IPS-NIHi11 (cell line): Measurements from ENCODE around the gene MAGI1.
A peak's percentile ranks its signal among the peaks of the same experiment; 100 is the strongest.

Experiments
- DNase-seq: peaks from one replicate; pipeline ENCODE4 v3.0.0; 2012; ENCODE audit warnings: mixed read lengths, low spot score

MAGI1 gene

GRCh38 chr3:65902304-65902793, 136.4 kb downstream of the MAGI1 start:
- peak; percentile 59 for DNase-seq

- no peak for DNase-seq
Measured at GRCh38 chr3:65901226-65901625, 137.5 kb downstream of the MAGI1 start.

GRCh38 chr3:65899226-65899625, 139.5 kb downstream of the MAGI1 start:
- no peak for DNase-seq

- no peak for DNase-seq
Measured at GRCh38 chr3:65897766-65898165, 141.0 kb downstream of the MAGI1 start.

GRCh38 chr3:65896321-65896720, 142.4 kb downstream of the MAGI1 start:
- no peak for DNase-seq

GRCh38 chr3:65894679-65895453, 143.9 kb downstream of the MAGI1 start:
- DNase-seq: no peak

GRCh38 chr3:65894126-65894525, 144.6 kb downstream of the MAGI1 start:
- no peak for DNase-seq

GRCh38 chr3:65893631-65894030, 145.1 kb downstream of the MAGI1 start:
- no peak for DNase-seq

GRCh38 chr3:65891477-65891876, 147.2 kb downstream of the MAGI1 start:
- peak; percentile 55 for DNase-seq

- no peak for DNase-seq
Measured at GRCh38 chr3:65890328-65890727, 148.4 kb downstream of the MAGI1 start.

- DNase-seq: no peak
Measured at GRCh38 chr3:65889707-65890099, 149.0 kb downstream of the MAGI1 start.

GRCh38 chr3:65888980-65889706, 149.6 kb downstream of the MAGI1 start:
- no peak for DNase-seq

GRCh38 chr3:65888196-65888595, 150.5 kb downstream of the MAGI1 start:
- no peak for DNase-seq

GRCh38 chr3:65886391-65886790, 152.3 kb downstream of the MAGI1 start:
- no peak for DNase-seq

GRCh38 chr3:65884071-65884470, 154.6 kb downstream of the MAGI1 start:
- no peak for DNase-seq

GRCh38 chr3:65883613-65884012, 155.1 kb downstream of the MAGI1 start:
- no peak for DNase-seq

- DNase-seq: no peak
Measured at GRCh38 chr3:65880350-65880749, 158.4 kb downstream of the MAGI1 start.

GRCh38 chr3:65879372-65879771, 159.3 kb downstream of the MAGI1 start:
- no peak for DNase-seq

- peak; percentile 58 for DNase-seq
Measured at GRCh38 chr3:65878831-65879230, 159.9 kb downstream of the MAGI1 start.

- DNase-seq: no peak
Measured at GRCh38 chr3:65877160-65877559, 161.6 kb downstream of the MAGI1 start.

- DNase-seq: no peak
Measured at GRCh38 chr3:65876028-65876420, 162.7 kb downstream of the MAGI1 start.

- DNase-seq: no peak
Measured at GRCh38 chr3:65875393-65876027, 163.2 kb downstream of the MAGI1 start.

GRCh38 chr3:65873869-65874268, 164.8 kb downstream of the MAGI1 start:
- no peak for DNase-seq
